NCI-H2029 treated with DMSO at 0.1 percent for 48 hours (cell line): ENCODE results near the gene PLD4.
A peak's percentile ranks its signal among the peaks of the same experiment; 100 is the strongest.
"Not testable (repeated sequence)": the region's sequence is repeated elsewhere in the genome, so short reads cannot be mapped to it uniquely, and the experiment has no call there.

Source experiments
- DNase-seq: peaks from one replicate; lab custom pipeline; 2025; lab: John Stamatoyannopoulos, UW

The PLD4 gene

GRCh38 chr14:104924421-104925213 lies at the start of gene PLD4:
Gene PLD4 (plus strand): TSS chr14:104924879. CDS start chr14:104927141, 2,262 bp downstream.
- DNase-seq, result no peak

- DNase-seq, result no peak
These were observed 49.3 kb upstream of the PLD4 start for GRCh38 chr14:104875412-104875751.

- no peak for DNase-seq
These were observed 48.9 kb upstream of the PLD4 start for GRCh38 chr14:104875811-104876210.

GRCh38 chr14:104876251-104876699 lies 48.4 kb upstream of the PLD4 start:
- no peak for DNase-seq

- no peak for DNase-seq
These were observed 47.4 kb upstream of the PLD4 start for GRCh38 chr14:104877066-104877805.

GRCh38 chr14:104877806-104878550 lies 46.7 kb upstream of the PLD4 start:
- DNase-seq, result no peak

- no peak for DNase-seq
These were observed 46.1 kb upstream of the PLD4 start for GRCh38 chr14:104878582-104878981.

GRCh38 chr14:104879201-104879982 lies 45.3 kb upstream of the PLD4 start:
- DNase-seq, result no peak

GRCh38 chr14:104879983-104880565 lies 44.6 kb upstream of the PLD4 start:
- no peak for DNase-seq

GRCh38 chr14:104880584-104881210 lies 44.0 kb upstream of the PLD4 start:
- no peak for DNase-seq

- DNase-seq, result peak; percentile 25
These were observed 43.2 kb upstream of the PLD4 start for GRCh38 chr14:104881369-104881979.

GRCh38 chr14:104882325-104882973 lies 42.2 kb upstream of the PLD4 start:
- DNase-seq, result no peak

- DNase-seq, result no peak
These were observed 41.6 kb upstream of the PLD4 start for GRCh38 chr14:104882991-104883660.

- DNase-seq, result no peak
These were observed 40.9 kb upstream of the PLD4 start for GRCh38 chr14:104883681-104884361.

GRCh38 chr14:104884381-104884780 lies 40.3 kb upstream of the PLD4 start:
- not testable (repeated sequence) for DNase-seq

GRCh38 chr14:104885031-104885972 lies 39.4 kb upstream of the PLD4 start:
- no peak for DNase-seq

- DNase-seq, result no peak
These were observed 38.5 kb upstream of the PLD4 start for GRCh38 chr14:104885973-104886689.
